ENCODE results near the gene SOX1.

Gene SOX1

GRCh38 chr13:112079696-112080095 is 12.7 kb downstream of the SOX1 start:
- DNase-seq (ENCODE audit: insufficient read length, low spot score) = no peak
- TF ChIP-seq SPI1 (IDR thresholded peaks at IDR 0.05; ENCODE audit: low read depth, low read length) (no peak), TAF1 (IDR thresholded peaks at IDR 0.05; ENCODE audit: low read depth, low read length) (no peak), POLR2AphosphoS5 (IDR thresholded peaks at IDR 0.05; ENCODE audit: low read depth, low read length) (no peak), POU2F2 (IDR thresholded peaks at IDR 0.05; ENCODE audit: low read depth, low read length) (no peak), PAX5 (IDR thresholded peaks at IDR 0.05; ENCODE audit: insufficient read depth, low read length, severe bottlenecking) (no peak), POLR2A (IDR thresholded peaks at IDR 0.05; ENCODE audit: low read depth, low read length) (no peak)
- no peak for FAIRE-seq

- TF ChIP-seq POU2F2 (IDR thresholded peaks at IDR 0.05; ENCODE audit: low read depth, low read length) (no peak), SPI1 (IDR thresholded peaks at IDR 0.05; ENCODE audit: low read depth, low read length) (no peak), PAX5 (IDR thresholded peaks at IDR 0.05; ENCODE audit: insufficient read depth, low read length, severe bottlenecking) (no peak), POLR2A (IDR thresholded peaks at IDR 0.05; ENCODE audit: low read depth, low read length) (no peak), POLR2AphosphoS5 (IDR thresholded peaks at IDR 0.05; ENCODE audit: low read depth, low read length) (no peak), TAF1 (IDR thresholded peaks at IDR 0.05; ENCODE audit: low read depth, low read length) (no peak)
- DNase-seq (ENCODE audit: insufficient read length, low spot score) (no peak), FAIRE-seq (no peak)
Observed at GRCh38 chr13:112083971-112084370, 17.0 kb downstream of the SOX1 start.

- FAIRE-seq (no peak), DNase-seq (ENCODE audit: insufficient read length, low spot score) (no peak)
- TF ChIP-seq POU2F2 (IDR thresholded peaks at IDR 0.05; ENCODE audit: low read depth, low read length) (no peak), PAX5 (IDR thresholded peaks at IDR 0.05; ENCODE audit: insufficient read depth, low read length, severe bottlenecking) (no peak), TAF1 (IDR thresholded peaks at IDR 0.05; ENCODE audit: low read depth, low read length) (no peak), SPI1 (IDR thresholded peaks at IDR 0.05; ENCODE audit: low read depth, low read length) (no peak), POLR2A (IDR thresholded peaks at IDR 0.05; ENCODE audit: low read depth, low read length) (no peak), POLR2AphosphoS5 (IDR thresholded peaks at IDR 0.05; ENCODE audit: low read depth, low read length) (no peak)
Observed at GRCh38 chr13:112092453-112092852, 25.5 kb downstream of the SOX1 start.

- FAIRE-seq = no peak
- TF ChIP-seq TAF1 (IDR thresholded peaks at IDR 0.05; ENCODE audit: low read depth, low read length) (no peak), POLR2A (IDR thresholded peaks at IDR 0.05; ENCODE audit: low read depth, low read length) (no peak), POU2F2 (IDR thresholded peaks at IDR 0.05; ENCODE audit: low read depth, low read length) (no peak), PAX5 (IDR thresholded peaks at IDR 0.05; ENCODE audit: insufficient read depth, low read length, severe bottlenecking) (no peak), SPI1 (IDR thresholded peaks at IDR 0.05; ENCODE audit: low read depth, low read length) (no peak), POLR2AphosphoS5 (IDR thresholded peaks at IDR 0.05; ENCODE audit: low read depth, low read length) (no peak)
- no peak for DNase-seq (ENCODE audit: insufficient read length, low spot score)
Observed at GRCh38 chr13:112095354-112095753, 28.4 kb downstream of the SOX1 start.

DNA sequence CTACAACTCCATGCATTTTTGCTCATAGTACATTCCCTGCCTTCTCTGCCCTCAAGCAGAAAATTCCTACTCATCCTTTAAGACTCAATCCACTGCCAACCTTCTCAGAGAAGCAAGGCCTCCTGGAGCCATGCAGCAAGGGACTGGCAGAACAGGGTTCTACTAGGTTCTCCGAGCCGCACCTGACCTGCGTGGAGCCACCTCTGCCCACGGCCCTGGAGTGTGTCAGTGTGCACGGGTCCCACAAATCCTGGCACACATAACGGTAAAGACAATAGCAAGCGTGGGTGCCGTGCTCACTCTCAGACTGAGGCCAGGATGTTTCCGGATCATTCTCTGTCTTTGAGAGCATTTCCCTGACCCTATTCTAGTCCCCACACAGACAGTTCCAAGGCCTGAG is 30.0 kb downstream of the SOX1 start:
- DNase-seq (ENCODE audit: insufficient read length, low spot score) (no peak), FAIRE-seq (no peak)
- TF ChIP-seq SPI1 (IDR thresholded peaks at IDR 0.05; ENCODE audit: low read depth, low read length) (no peak), PAX5 (IDR thresholded peaks at IDR 0.05; ENCODE audit: insufficient read depth, low read length, severe bottlenecking) (no peak), TAF1 (IDR thresholded peaks at IDR 0.05; ENCODE audit: low read depth, low read length) (no peak), POLR2AphosphoS5 (IDR thresholded peaks at IDR 0.05; ENCODE audit: low read depth, low read length) (no peak), POU2F2 (IDR thresholded peaks at IDR 0.05; ENCODE audit: low read depth, low read length) (no peak)

DNA sequence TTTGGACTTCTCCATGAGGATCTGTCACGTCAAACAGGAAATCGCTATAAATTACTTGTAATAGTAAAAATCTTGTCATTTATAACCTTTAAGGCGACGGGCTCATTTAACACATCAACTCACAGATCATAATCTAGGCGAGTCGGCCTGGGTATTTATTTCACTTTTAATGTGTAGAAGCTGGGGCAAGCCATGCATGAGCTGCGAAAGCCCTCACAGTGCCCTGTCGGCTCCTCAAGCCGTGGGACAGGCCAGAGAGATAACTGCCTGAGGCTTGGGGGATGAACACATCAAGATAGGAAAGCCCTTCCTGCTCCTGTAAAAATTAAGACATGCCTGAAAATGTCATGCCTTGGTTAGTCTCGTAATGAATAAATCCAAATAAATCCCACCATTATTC is 30.8 kb downstream of the SOX1 start:
- TF ChIP-seq POLR2A (IDR thresholded peaks at IDR 0.05; ENCODE audit: low read depth, low read length) (no peak), POLR2AphosphoS5 (IDR thresholded peaks at IDR 0.05; ENCODE audit: low read depth, low read length) (no peak), POU2F2 (IDR thresholded peaks at IDR 0.05; ENCODE audit: low read depth, low read length) (no peak), PAX5 (IDR thresholded peaks at IDR 0.05; ENCODE audit: insufficient read depth, low read length, severe bottlenecking) (no peak), SPI1 (IDR thresholded peaks at IDR 0.05; ENCODE audit: low read depth, low read length) (no peak), TAF1 (IDR thresholded peaks at IDR 0.05; ENCODE audit: low read depth, low read length) (no peak)
- FAIRE-seq (no peak), DNase-seq (ENCODE audit: insufficient read length, low spot score) (no peak)

DNA sequence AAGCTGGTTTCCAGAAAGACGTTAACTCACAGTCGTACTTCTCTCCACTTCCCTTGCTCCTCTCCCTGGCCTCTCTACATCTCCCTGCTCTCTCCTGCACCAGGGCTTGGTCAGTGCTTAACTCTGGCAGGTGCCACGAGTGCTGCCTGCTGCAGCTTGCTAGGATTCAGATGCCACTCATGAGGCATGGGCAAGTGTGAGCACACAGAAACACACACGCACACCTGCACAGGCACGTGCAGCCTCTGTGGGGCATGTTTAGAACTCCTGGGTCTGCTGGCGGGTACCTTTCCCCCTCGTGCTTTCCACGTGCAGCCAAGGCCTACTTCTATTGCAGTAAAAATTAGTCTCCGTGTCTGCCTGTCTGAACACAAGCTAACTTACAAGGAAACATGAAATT is 31.8 kb downstream of the SOX1 start:
- DNase-seq (ENCODE audit: insufficient read length, low spot score) (no peak), FAIRE-seq (no peak)
- TF ChIP-seq SPI1 (IDR thresholded peaks at IDR 0.05; ENCODE audit: low read depth, low read length) (no peak), PAX5 (IDR thresholded peaks at IDR 0.05; ENCODE audit: insufficient read depth, low read length, severe bottlenecking) (no peak), POLR2A (IDR thresholded peaks at IDR 0.05; ENCODE audit: low read depth, low read length) (no peak), POU2F2 (IDR thresholded peaks at IDR 0.05; ENCODE audit: low read depth, low read length) (no peak), POLR2AphosphoS5 (IDR thresholded peaks at IDR 0.05; ENCODE audit: low read depth, low read length) (no peak), TAF1 (IDR thresholded peaks at IDR 0.05; ENCODE audit: low read depth, low read length) (no peak)

- TF ChIP-seq POLR2AphosphoS5 (IDR thresholded peaks at IDR 0.05; ENCODE audit: low read depth, low read length) = no peak
- FAIRE-seq (no peak), DNase-seq (ENCODE audit: insufficient read length, low spot score) (no peak)
Observed at GRCh38 chr13:112101360-112101930, 34.5 kb downstream of the SOX1 start.

GRCh38 chr13:112102243-112102642 is 35.3 kb downstream of the SOX1 start:
- TF ChIP-seq PAX5 (IDR thresholded peaks at IDR 0.05; ENCODE audit: insufficient read depth, low read length, severe bottlenecking) (no peak), POLR2AphosphoS5 (IDR thresholded peaks at IDR 0.05; ENCODE audit: low read depth, low read length) (no peak), TAF1 (IDR thresholded peaks at IDR 0.05; ENCODE audit: low read depth, low read length) (no peak), POU2F2 (IDR thresholded peaks at IDR 0.05; ENCODE audit: low read depth, low read length) (no peak)
- FAIRE-seq (no peak), DNase-seq (ENCODE audit: insufficient read length, low spot score) (no peak)

GRCh38 chr13:112103260-112103838 is 36.4 kb downstream of the SOX1 start:
- no peak for DNase-seq (ENCODE audit: insufficient read length, low spot score)
- TF ChIP-seq POU2F2 (IDR thresholded peaks at IDR 0.05; ENCODE audit: low read depth, low read length) (no peak), PAX5 (IDR thresholded peaks at IDR 0.05; ENCODE audit: insufficient read depth, low read length, severe bottlenecking) (no peak), TAF1 (IDR thresholded peaks at IDR 0.05; ENCODE audit: low read depth, low read length) (no peak)
- FAIRE-seq = no peak
